Nasal cavity respiratory epithelium epithelial cell of viscerocranial mucosa (primary cell): ENCODE data around the gene PDILT. TPM values are rescaled to one million over a fixed set of nuclear protein-coding genes. Genes with fewer than 3 reads are reported as not detected.

Source experiments
- total RNA-seq: library from RNA; depleted of rRNA; stranded (reverse); fragments of >200 nt; gene quantifications from 2 replicates; pipeline ENCODE4 v1.2.3, GENCODE V29; 2014

The PDILT gene
- not detected in 2 replicates for total RNA-seq

GRCh38 chr16:20404637-20405036, at the start of gene PDILT:
Gene PDILT (minus strand): TSS chr16:20404737. CDS start chr16:20399300, 5,437 bp downstream.

GRCh38 chr16:20451364-20451763, 46.8 kb upstream of the PDILT start, which contains the start of gene ACSM2A:
Gene ACSM2A (plus strand): TSS chr16:20451521. CDS start chr16:20460115, 8,594 bp downstream.

GRCh38 chr16:20409398-20410120, 5.0 kb upstream of the PDILT start, which contains the start of gene ACSM5:
Gene ACSM5 (plus strand): TSS chr16:20409534. CDS start chr16:20411485, 1,951 bp downstream.

GRCh38 chr16:20352615-20353014, 51.9 kb downstream of the PDILT start, which contains the start of gene UMOD:
Gene UMOD (minus strand): TSS chr16:20352715. CDS start chr16:20350737, 1,978 bp downstream.

GRCh38 chr16:20327444-20328041, 77.0 kb downstream of the PDILT start, which contains the start of gene GP2:
Gene GP2 (minus strand): TSS chr16:20327513. CDS start chr16:20326431, 1,082 bp downstream.

Other genes starting within 250 kb of the PDILT start
- not detected in 2 replicates for gene GP2, start 77.2 kb downstream of the PDILT start, total RNA-seq
- gene UMOD, start 52.0 kb downstream of the PDILT start, total RNA-seq: not detected in 2 replicates
- not detected in 2 replicates for gene ACSM5, start 4.8 kb upstream of the PDILT start, total RNA-seq
- gene ACSM2A, start 46.8 kb upstream of the PDILT start, total RNA-seq: not detected in 2 replicates
- not detected in 2 replicates for gene ACSM2B, start 171.6 kb upstream of the PDILT start, total RNA-seq